PFSK-1 (cell line): ENCODE results near the gene CASP9.

Source experiments
- FOXP2 ChIP-seq: optimal IDR thresholded peaks from 2 replicates; pipeline ENCODE3; 2011; ENCODE audit warnings: borderline replicate concordance, control low read depth, inconsistent platforms; ENCODE audit not compliant: insufficient read depth; ENCODE audit errors: extremely low read length, extremely low read depth
- POLR2AphosphoS5 ChIP-seq: IDR thresholded peaks from 2 replicates; pipeline ENCODE4 v1.6.1; 2012; ENCODE audit warnings: low read depth, mild to moderate bottlenecking, control low read depth, low read length, moderate library complexity
- SIN3A ChIP-seq: IDR thresholded peaks from 2 replicates; pipeline ENCODE4 v1.6.1; 2012; ENCODE audit warnings: mild to moderate bottlenecking, low read length, moderate library complexity, borderline replicate concordance; ENCODE audit not compliant: insufficient read depth
- TAF1 ChIP-seq: IDR thresholded peaks from 2 replicates; pipeline ENCODE4 v1.6.1; 2012; ENCODE audit warnings: low read length, control low read depth, borderline replicate concordance; ENCODE audit not compliant: insufficient read depth
- TF ChIP-seq, protein P1 (sequence below), 2 experiments: IDR thresholded peaks; 2 replicates each; pipeline versions ENCODE4 v1.6.1 to v1.8.0; 2011 to 2012; ENCODE audit warnings: low read depth in 2 of 2, low read length in 2 of 2, control low read depth in 1 of 2, inconsistent platforms in 1 of 2, mild to moderate bottlenecking in 1 of 2, moderate library complexity in 1 of 2; ENCODE audit not compliant: insufficient read depth in 1 of 2

Gene CASP9

DNA sequence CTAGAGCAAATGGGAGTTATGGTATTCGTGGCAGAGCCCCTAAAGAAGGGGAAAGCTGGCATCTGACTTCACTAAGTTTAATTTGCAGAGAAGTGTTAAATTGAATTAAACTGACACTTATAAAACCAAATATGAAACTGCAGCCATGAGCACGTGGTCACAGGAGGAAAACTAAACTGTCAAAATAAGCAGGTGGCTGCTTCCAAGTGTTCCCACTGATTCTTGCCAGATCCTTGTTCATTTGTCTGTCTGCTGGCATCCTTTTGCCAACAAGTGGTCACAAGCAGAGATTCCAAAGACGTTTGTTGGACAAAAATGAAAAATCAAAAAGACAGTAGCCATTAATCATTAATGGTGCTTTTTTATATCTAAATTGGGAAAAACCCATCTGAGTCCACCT, 54.7 kb downstream of the CASP9 start:
- TF ChIP-seq POLR2AphosphoS5, result no peak
- TF ChIP-seq, protein P1, sequence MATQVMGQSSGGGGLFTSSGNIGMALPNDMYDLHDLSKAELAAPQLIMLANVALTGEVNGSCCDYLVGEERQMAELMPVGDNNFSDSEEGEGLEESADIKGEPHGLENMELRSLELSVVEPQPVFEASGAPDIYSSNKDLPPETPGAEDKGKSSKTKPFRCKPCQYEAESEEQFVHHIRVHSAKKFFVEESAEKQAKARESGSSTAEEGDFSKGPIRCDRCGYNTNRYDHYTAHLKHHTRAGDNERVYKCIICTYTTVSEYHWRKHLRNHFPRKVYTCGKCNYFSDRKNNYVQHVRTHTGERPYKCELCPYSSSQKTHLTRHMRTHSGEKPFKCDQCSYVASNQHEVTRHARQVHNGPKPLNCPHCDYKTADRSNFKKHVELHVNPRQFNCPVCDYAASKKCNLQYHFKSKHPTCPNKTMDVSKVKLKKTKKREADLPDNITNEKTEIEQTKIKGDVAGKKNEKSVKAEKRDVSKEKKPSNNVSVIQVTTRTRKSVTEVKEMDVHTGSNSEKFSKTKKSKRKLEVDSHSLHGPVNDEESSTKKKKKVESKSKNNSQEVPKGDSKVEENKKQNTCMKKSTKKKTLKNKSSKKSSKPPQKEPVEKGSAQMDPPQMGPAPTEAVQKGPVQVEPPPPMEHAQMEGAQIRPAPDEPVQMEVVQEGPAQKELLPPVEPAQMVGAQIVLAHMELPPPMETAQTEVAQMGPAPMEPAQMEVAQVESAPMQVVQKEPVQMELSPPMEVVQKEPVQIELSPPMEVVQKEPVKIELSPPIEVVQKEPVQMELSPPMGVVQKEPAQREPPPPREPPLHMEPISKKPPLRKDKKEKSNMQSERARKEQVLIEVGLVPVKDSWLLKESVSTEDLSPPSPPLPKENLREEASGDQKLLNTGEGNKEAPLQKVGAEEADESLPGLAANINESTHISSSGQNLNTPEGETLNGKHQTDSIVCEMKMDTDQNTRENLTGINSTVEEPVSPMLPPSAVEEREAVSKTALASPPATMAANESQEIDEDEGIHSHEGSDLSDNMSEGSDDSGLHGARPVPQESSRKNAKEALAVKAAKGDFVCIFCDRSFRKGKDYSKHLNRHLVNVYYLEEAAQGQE (IDR thresholded peaks at IDR 0.05; ENCODE audit: insufficient read depth in 1 of 2, low read depth in 2 of 2, low read length in 2 of 2), result no peak
- no peak for TF ChIP-seq TAF1
- TF ChIP-seq SIN3A, result no peak
- no peak for TF ChIP-seq FOXP2

DNA sequence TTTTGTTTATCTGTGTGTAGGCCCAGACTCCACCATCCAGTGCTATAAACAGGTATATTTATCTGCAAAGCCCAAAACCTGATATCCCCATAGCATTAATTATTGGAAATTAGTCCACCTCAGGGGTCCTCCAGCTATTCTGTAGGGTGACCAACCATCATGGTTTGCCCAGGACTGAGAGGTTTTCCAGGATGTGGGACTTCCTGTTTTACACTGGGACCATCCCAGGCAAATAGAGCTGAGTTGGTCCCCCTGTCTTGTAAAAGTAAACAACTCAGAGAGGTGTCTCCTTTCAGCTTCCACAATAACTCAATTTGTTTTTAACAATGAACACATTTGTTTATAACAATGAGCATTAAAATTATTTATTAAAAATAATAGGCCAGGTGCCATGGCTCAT, 55.9 kb downstream of the CASP9 start:
- TF ChIP-seq TAF1 (no peak), SIN3A (no peak), POLR2AphosphoS5 (no peak), FOXP2 (no peak)
- TF ChIP-seq, protein P1 (IDR thresholded peaks at IDR 0.05; ENCODE audit: insufficient read depth in 1 of 2, low read depth in 2 of 2, low read length in 2 of 2), result no peak

DNA sequence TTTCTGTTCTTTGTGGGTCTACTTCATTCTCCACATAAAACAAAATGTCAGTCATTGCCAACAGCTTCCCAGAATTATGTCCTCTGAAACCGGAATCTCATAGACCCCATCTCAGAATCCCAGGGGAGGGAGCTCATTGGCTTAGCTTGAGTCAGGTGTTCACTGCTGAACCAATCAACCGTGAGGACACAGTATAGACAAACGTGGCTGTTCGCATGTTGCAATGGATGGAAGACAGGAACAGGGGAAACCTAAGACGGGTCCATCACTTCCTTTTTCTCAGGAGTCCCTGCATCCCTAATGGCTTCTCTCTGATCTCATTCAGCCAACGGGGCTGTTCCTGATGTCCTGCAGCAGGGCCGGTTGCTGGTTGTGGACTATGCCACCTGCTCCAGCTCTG, 58.3 kb downstream of the CASP9 start:
- TF ChIP-seq POLR2AphosphoS5, result no peak
- TF ChIP-seq, protein P1 (IDR thresholded peaks at IDR 0.05; ENCODE audit: insufficient read depth in 1 of 2, low read depth in 2 of 2, low read length in 2 of 2), result no peak
- no peak for TF ChIP-seq TAF1
- TF ChIP-seq SIN3A, result no peak
- TF ChIP-seq FOXP2, result no peak

DNA sequence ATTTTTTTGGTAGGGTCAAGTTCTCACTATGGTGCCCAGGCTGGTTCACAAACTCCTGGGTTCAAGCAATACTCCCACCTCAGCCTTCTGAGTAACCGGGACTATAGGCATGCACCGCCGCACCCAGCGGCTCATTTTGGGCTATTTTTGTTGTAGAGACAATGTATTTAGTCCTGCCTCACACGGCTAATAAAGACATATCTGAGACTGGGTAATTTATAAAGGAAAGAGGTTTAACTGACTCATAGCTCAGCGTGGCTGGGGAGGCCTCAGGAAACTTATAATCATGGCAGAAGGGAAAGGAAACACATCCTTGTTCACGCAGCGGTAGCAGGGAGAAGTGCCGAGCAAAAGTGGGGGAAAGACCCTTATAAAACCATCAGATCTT, 63.3 kb downstream of the CASP9 start:
- no peak for TF ChIP-seq SIN3A
- no peak for TF ChIP-seq FOXP2
- TF ChIP-seq TAF1, result no peak
- TF ChIP-seq, protein P1 (IDR thresholded peaks at IDR 0.05; ENCODE audit: insufficient read depth in 1 of 2, low read depth in 2 of 2, low read length in 2 of 2), result no peak
- TF ChIP-seq POLR2AphosphoS5, result no peak

DNA sequence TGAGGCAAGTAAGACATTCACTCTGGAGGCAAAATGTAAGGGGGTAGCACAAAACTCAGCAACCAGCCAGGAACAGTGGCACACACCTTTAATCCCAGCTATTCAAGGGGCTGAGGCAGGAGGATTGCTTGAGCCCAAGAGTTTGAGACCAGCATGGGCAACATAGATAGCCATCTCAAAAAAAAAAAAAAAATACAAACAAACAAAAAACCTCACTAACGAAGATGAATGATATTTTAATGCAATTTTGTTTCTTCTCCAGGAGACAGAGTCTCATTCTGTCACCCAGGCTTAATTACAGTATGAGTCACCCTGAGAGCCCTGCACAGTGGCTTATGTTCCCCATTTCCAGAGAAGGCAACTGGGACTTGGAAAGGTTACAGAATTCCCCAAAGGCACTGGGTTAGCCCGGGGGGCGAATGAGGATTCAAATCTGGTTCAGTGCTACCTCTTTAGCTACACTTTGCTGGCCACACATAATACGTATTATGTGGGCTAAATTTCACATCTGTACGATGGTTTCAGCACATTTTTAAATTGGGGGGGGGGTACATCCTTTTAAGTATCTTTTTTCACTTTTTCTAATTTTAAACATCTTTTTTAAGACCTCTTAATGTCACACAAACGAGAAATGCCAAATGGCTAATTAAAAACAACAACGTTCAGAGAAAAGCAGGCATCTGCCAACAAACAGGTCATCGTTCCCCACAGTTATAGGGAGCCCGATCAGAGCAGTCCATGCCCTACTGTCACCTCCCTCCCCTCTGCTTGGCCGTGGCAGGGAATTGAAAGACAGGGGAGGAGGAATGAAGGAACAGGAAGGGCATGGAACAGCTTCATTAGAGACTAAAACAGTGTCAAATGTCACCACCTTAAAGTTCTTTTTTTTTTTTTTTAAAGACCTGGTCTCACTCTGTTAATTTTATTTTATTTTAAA, 64.0 kb downstream of the CASP9 start:
- no peak for TF ChIP-seq SIN3A
- TF ChIP-seq FOXP2, result no peak
- TF ChIP-seq, protein P1 (IDR thresholded peaks at IDR 0.05; ENCODE audit: insufficient read depth in 1 of 2, low read depth in 2 of 2, low read length in 2 of 2), result no peak
- no peak for TF ChIP-seq POLR2AphosphoS5
- TF ChIP-seq TAF1, result no peak
